SHP77 treated with DMSO at 0.1 percent for 48 hours (cell line): Measurements from ENCODE around the gene IL17RC.
"Not testable (repeated sequence)": the region's sequence is repeated elsewhere in the genome, so short reads cannot be mapped to it uniquely, and the experiment has no call there.

Experiments
- DNase-seq: peaks from one replicate; lab custom pipeline; 2025; lab: John Stamatoyannopoulos, UW

Gene IL17RC

DNA sequence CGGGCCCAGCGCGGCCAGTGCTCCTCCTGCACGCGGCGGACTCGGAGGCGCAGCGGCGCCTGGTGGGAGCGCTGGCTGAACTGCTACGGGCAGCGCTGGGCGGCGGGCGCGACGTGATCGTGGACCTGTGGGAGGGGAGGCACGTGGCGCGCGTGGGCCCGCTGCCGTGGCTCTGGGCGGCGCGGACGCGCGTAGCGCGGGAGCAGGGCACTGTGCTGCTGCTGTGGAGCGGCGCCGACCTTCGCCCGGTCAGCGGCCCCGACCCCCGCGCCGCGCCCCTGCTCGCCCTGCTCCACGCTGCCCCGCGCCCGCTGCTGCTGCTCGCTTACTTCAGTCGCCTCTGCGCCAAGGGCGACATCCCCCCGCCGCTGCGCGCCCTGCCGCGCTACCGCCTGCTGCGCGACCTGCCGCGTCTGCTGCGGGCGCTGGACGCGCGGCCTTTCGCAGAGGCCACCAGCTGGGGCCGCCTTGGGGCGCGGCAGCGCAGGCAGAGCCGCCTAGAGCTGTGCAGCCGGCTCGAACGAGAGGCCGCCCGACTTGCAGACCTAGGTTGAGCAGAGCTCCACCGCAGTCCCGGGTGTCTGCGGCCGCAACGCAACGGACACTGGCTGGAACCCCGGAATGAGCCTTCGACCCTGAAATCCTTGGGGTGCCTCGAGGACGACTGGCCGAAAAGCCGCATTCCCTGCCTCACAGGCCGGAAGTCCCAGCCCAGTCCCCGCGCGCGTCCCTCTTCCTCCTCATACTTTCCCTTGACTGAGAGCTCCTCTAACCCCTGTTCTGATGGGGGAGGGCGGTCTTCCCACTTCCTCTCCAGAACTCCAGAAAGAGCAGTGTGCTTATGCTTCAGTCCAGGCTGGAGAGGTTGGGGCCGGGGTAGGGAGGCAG lies 1.4 kb upstream of the IL17RC start:
- no peak for DNase-seq

DNA sequence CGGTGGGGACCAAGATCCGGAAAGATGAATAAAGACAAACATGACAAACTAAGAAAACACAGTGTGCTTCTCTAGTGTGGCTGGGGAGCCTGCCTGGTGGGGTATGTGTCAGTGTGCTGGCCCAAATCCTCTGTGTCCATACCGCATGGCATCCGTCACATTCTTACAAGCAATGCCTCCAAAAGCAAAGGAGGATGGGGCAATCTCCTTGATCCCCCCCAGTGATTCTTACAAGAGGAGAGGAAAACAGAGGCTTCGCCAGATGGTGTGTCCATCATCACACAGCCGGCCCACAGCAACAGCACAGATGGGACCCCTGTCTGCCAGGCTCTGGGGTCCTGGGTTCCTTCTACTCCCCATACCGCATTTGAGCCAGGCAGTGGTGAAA lies 558 bp upstream of the IL17RC start:
- DNase-seq: no peak

DNA sequence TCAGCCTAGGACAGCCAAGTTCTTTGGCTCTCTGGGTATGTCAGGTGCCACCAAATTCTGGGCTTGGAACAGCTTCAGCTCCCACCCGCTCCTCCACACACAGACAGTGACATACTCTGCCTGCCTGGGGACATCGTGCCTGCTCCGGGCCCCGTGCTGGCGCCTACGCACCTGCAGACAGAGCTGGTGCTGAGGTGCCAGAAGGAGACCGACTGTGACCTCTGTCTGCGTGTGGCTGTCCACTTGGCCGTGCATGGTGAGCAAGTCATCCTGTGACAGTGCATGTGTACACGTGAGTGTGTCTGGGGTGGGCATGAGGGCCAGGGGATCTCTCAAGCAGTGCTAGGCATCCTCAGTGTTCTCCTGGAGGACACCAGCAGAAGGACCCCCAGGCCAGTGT lies 922 bp downstream of the IL17RC start:
- DNase-seq: no peak

DNA sequence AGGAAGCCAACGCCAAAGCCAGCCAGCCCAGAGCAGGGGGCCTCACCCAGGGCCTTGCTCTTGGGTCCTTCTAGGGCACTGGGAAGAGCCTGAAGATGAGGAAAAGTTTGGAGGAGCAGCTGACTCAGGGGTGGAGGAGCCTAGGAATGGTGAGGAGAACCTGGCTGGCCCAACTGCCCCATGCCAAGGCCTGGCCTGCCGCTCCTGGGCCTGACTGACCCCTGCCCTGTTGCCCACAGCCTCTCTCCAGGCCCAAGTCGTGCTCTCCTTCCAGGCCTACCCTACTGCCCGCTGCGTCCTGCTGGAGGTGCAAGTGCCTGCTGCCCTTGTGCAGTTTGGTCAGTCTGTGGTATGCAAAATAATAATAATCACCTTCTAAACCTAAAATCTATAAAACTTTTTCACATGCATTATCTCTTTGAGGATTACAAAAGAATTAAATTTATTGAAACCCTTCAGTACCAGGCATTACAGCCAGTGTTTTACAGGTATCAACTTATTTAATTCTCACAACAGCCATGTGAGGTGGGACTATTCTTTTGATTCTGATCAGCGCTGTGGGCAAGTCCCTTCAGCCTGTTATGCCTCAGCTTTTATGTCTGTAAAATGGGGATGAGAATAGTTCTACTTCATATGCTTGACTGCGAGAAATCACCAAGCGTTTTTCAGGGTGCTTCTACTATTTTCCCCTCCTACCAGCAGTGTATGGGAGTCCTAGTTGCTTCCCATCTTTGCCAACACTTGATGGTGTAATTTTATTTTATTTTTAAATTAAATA lies 1.6 kb downstream of the IL17RC start:
- DNase-seq: no peak

DNA sequence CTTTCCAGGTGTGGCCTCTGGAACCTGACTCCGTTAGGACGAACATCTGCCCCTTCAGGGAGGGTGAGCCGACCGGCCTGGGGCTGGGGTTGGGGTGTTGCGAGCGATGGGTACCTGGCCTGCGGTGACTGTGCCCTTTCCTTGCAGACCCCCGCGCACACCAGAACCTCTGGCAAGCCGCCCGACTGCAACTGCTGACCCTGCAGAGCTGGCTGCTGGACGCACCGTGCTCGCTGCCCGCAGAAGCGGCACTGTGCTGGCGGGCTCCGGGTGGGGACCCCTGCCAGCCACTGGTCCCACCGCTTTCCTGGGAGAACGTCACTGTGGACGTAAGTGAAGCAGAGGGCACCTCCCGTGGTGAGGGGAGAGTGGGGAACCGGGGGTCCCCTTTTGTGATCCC lies 11.3 kb downstream of the IL17RC start:
- no peak for DNase-seq

DNA sequence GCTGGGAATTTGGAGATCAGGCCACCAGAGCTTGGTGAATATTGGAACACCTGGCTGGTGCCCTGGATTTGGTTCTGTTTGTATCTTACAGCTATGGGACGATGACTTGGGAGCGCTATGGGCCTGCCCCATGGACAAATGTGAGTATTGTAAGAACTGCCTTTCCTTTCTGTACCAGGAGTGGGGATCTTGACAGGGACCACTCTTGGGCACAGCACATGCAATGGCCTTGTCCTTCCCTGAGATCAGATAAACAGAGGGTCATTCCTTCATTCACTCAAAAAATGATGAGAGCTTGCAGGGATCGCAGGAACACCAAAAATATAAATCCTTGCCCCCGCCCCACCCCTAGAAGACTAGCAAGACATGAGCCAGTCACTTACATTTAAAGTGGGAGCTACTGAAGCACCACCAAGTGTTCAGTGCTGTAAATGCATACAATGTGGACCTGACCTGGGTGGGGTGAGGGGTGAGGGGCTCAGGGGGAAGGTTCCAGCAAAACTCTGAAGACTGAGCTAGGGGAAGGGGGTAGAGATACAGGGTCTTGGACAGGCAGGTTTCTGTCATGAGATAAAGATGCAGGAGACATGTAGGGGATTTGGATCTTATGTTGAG lies 14.0 kb downstream of the IL17RC start:
- no peak for DNase-seq

DNA sequence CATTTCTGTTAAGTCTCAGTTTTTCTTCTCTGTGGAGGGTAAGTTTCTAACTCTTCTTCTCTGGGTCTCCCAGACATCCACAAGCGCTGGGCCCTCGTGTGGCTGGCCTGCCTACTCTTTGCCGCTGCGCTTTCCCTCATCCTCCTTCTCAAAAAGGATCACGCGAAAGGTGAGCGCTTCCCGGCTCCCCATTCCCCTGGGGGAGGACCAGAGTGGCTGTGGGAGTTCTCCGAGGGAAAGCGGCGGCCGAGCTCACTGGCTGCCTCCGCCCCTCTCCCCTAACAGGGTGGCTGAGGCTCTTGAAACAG lies 15.6 kb downstream of the IL17RC start:
- no peak for DNase-seq

DNA sequence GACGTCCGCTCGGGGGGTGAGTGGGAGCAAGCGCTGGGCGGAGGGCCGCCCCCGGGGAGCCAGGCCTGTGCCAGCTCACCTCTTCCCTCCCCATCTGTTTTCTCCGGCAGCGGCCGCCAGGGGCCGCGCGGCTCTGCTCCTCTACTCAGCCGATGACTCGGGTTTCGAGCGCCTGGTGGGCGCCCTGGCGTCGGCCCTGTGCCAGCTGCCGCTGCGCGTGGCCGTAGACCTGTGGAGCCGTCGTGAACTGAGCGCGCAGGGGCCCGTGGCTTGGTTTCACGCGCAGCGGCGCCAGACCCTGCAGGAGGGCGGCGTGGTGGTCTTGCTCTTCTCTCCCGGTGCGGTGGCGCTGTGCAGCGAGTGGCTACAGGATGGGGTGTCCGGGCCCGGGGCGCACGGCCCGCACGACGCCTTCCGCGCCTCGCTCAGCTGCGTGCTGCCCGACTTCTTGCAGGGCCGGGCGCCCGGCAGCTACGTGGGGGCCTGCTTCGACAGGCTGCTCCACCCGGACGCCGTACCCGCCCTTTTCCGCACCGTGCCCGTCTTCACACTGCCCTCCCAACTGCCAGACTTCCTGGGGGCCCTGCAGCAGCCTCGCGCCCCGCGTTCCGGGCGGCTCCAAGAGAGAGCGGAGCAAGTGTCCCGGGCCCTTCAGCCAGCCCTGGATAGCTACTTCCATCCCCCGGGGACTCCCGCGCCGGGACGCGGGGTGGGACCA lies 16.1 kb downstream of the IL17RC start:
- peak; percentile 63 for DNase-seq

DNA sequence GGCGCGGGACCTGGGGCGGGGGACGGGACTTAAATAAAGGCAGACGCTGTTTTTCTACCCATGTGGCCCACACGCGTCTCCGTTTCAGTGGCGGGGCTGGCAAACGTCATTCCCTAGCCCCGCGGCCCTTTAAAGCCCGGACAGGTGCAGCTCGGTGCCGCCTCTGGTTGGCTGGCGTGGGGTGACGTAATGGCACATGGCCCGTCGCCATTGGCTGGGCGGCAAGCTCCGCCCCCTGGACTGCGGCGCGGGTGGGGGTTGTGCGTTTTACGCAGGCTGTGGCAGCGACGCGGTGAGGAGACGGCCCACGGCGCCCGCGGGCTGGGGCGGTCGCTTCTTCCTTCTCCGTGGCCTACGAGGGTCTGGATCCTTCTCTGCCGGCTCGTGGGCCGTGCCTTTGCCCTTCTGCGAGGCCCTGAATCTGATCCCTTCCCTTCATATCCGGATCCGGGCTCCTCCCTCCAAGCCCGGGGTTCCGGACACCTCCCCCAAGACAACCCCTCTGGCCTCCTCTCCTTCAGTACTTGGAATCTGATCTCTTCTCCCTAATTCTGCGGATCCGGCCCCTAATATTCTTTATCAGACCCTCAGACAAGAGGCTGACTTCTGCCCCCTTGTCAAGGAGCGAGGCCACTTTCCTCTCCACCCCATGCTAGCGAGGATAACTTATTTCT lies 16.8 kb downstream of the IL17RC start, which contains the start of gene CRELD1:
CRELD1 (plus strand) TSS at position 274 of the 674 bp plus-strand sequence. CDS start 605 bp downstream, outside the sequence.
- DNase-seq: peak; percentile 86

DNA sequence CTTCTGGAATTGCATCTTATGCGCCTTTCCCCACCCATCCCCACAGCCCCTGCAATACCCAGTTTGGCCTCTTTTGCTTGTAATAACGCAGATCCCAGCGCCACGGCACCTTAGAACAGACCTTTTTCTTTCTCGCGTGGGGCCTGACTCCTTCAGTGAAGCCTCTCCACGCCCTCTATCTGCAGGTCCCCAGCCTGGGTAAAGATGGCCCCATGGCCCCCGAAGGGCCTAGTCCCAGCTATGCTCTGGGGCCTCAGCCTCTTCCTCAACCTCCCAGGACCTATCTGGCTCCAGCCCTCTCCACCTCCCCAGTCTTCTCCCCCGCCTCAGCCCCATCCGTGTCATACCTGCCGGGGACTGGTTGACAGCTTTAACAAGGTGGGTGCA lies 17.3 kb downstream of the IL17RC start:
- no peak for DNase-seq

DNA sequence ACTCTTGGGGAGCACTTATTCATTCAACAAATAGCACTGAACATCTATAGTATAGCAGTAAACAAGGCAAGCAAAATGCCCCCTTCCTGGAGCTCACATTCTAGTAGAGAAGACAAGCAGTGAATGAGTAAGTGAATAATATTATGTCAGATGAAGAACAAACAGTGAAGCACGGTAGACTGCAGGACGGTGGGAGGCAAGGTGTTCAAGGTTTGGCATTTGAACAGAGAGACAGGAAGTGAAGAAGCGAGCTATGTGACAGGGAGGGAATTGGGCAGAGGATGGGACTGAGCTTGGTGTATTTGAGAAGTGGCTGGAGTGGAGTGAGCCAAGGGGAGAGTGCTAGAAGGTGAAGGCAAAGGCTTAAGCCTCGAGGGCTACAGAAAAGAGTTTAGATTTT lies 18.1 kb downstream of the IL17RC start:
- DNase-seq: no peak

DNA sequence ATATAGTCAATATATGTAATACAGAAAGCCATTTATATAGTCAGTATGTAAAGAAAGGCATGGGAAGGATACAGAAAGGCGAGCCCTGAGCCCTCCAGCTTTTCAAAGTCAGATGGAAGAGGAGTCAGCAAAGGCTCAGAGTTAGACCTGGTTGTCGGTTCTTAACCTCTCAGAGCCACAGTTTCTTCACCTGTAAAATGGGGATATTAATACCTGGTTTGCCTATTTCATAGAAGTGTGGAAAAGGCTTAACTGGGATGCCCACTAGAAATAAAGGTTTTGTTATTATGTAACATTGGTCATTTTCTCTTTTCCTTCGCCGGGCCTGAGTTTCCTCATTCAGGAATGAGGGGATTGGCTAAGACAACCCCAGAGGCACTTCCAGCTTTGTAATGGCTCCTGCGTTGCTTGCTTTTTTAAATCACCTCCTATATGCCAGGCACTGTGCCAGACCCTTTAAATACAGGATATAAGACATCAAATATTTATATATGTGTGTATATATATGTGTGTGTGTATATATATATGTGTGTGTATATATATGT lies 19.1 kb downstream of the IL17RC start:
- DNase-seq: no peak

DNA sequence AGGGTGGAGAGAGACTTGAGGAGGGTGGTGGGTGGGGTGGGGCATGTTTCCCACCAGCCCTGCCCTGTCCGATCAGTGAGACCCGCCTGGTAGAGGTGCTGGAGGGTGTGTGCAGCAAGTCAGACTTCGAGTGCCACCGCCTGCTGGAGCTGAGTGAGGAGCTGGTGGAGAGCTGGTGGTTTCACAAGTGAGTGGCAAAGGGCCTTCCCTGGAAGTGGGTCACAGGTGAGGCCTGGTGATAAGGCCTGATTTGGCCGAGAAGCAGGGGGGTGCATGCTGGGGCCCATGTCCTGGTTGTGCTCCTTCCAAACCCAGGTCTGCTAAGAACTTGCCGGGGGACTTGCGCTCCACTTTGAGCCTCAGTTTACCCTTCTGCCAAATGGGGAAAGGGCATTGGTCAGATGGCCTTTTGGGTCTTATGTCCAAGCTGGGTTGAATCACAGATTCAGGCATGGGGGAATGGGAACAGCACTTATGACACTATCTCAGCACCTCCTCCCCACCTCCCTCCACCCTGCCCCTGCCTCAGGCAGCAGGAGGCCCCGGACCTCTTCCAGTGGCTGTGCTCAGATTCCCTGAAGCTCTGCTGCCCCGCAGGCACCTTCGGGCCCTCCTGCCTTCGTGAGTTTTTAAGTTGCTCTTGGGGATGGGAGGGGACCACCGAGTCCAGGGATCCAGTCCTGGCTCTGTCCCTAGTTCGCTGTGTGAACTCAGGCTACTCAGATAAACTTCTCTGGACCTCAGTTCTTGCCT lies 20.8 kb downstream of the IL17RC start:
- no peak for DNase-seq

DNA sequence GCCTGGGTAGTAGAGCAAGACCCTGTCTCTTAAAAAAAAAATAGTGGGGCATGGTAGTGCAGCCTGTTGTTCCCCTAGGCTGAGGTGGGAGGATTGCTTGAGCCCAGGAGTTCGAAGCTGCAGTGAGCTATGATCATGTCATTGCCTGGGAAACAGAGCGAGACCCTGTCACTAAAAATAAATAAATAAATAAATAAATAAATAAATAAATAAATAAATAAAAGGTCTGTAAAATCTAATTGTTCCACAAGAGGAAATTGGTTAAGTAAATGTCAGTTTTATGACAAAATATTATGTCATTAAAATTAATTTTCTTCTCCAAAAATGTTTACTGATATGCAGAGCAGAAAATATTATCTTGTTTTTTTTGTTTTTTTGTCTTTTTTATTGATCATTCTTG lies 22.1 kb downstream of the IL17RC start:
- DNase-seq: no peak

DNA sequence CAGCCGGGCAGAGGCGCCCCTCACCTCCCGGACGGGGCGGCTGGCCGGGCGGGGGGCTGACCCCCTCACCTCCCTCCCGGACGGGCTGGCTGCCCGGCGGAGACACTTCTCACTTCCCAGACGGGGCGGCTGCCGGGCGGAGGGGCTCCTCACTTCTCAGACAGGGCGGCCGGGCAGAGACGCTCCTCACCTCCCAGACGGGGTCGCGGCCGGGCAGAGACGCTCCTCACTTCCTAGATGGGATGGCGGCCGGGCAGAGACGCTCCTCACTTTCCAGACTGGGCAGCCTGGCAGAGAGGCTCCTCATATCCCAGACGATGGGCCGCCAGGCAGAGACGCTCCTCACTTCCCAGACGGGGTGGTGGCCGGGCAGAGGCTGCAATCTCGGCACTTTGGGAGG lies 23.0 kb downstream of the IL17RC start:
- not testable (repeated sequence) for DNase-seq

DNA sequence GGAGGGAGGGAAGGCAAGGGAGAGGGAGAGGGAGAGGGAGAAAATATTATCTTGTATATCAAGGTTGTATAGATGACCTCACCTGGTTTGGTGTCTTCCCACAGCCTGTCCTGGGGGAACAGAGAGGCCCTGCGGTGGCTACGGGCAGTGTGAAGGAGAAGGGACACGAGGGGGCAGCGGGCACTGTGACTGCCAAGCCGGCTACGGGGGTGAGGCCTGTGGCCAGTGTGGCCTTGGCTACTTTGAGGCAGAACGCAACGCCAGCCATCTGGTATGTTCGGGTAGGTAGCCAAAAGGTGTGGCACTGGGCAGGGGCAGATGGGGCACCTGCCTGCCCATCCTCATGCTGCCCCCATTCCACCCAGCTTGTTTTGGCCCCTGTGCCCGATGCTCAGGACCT lies 23.8 kb downstream of the IL17RC start:
- no peak for DNase-seq

DNA sequence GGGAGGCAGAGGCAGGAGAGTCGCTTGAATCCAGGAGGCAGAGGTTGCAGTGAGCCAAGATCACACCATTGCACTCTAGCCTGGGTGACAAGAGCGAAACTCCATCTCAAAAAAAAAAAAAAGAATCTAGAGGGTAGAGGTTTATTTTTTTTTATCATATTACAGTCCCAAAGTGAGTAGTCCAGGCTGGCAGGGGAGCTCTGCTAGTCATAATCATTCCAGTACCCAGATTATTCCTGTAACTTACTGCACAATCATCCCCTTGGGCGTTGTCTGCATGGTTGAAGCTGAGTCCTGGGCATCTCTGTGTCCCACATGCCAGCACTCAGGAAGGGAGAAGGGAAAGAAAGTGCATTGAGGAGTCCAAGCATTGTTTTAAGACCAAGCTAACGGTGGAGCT lies 25.3 kb downstream of the IL17RC start:
- no peak for DNase-seq

DNA sequence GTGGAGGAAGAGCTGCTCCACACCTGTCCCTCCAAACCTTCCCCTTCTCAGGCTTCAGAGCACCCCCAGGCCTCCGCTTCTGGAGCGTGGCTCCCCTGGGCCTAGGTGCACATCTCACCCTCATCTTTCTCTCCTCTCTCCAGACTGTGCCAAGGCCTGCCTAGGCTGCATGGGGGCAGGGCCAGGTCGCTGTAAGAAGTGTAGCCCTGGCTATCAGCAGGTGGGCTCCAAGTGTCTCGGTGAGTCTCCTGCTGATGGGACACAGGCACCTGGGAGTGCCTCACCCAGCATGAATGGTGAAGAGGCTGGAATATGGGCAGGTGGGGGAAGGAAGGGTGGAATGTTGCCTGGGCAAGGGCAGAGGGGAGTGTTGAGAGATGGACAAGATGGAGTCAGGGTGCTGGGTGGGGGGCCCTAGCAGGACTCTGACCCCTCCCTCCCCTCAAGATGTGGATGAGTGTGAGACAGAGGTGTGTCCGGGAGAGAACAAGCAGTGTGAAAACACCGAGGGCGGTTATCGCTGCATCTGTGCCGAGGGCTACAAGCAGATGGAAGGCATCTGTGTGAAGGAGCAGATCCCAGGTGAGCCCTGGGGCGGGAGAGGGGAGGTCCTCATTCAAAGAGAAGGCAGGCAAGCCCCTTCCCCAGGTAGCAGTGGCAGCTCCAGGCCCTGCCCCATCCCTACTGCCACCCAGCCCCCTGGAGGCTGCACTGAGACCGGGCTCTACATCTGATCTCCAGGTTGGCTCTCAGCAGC lies 26.2 kb downstream of the IL17RC start:
- no peak for DNase-seq

DNA sequence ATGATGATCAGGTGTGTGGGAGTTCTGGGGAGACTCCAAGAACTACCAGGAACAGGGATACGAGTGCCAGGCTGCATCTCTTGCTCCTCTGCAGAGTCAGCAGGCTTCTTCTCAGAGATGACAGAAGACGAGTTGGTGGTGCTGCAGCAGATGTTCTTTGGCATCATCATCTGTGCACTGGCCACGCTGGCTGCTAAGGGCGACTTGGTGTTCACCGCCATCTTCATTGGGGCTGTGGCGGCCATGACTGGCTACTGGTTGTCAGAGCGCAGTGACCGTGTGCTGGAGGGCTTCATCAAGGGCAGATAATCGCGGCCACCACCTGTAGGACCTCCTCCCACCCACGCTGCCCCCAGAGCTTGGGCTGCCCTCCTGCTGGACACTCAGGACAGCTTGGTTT lies 27.4 kb downstream of the IL17RC start:
- no peak for DNase-seq

DNA sequence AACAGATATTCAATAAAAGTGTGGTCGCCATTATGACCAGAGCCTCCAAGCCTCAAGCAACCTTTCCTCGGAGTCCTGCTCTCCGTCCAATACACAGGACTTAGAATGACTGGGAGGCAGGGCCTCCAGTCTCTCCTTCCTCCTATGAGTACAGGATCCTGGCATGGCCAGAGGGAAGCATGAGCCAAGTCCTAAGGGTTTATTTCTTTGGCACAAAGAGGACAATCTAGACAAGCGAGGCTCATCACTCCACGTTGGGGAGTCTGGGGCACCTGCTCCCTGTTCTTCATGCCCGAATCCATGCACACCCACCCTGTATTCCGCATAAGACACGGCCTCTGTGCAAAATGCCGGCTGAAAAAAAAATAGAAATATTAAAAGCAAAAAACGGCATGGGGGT lies 28.5 kb downstream of the IL17RC start:
- DNase-seq: no peak
